Neural cell (in vitro differentiated cells): Measurements from ENCODE around the gene ADAMTS10.

ENCODE experiments used
- CTCF ChIP-seq: fragments of 450-650 bp; IDR thresholded peaks from 2 replicates; pipeline ENCODE4 v1.5.1; 2014; ENCODE audit warnings: antibody characterized with exemption, mild to moderate bottlenecking, moderate library complexity; ENCODE audit not compliant: poor library complexity, severe bottlenecking
- EP300 ChIP-seq: fragments of 450-650 bp; conservative IDR thresholded peaks from 2 replicates; pipeline ENCODE4 v1.6.1; 2014; ENCODE audit warnings: antibody characterized with exemption, mild to moderate bottlenecking, moderate library complexity; ENCODE audit not compliant: poor library complexity, severe bottlenecking
- EZH2 ChIP-seq: fragments of 200-600, 300-800 bp; shearing (Covaris generic), sonication (generic); IDR thresholded peaks from 2 replicates; pipeline ENCODE4 v1.6.1; 2014; ENCODE audit warnings: antibody characterized with exemption, low read length, borderline replicate concordance, mild to moderate bottlenecking; ENCODE audit not compliant: insufficient read depth, poor library complexity, severe bottlenecking
- POLR2AphosphoS5 ChIP-seq: IDR thresholded peaks from 2 replicates; pipeline ENCODE4 v1.6.1; 2012
- RAD21 ChIP-seq: fragments of 450-650 bp; conservative IDR thresholded peaks from 2 replicates; pipeline ENCODE4 v1.6.1; 2014; ENCODE audit warnings: antibody characterized with exemption, mild to moderate bottlenecking, moderate library complexity
- REST ChIP-seq: IDR thresholded peaks from 2 replicates; pipeline ENCODE4 v1.6.1; 2012; ENCODE audit warnings: borderline replicate concordance
- SMC3 ChIP-seq: fragments of 450-650 bp; conservative IDR thresholded peaks from 2 replicates; pipeline ENCODE4 v1.6.1; 2014; ENCODE audit warnings: antibody characterized with exemption, mild to moderate bottlenecking, moderate library complexity; ENCODE audit not compliant: poor library complexity
- TAF1 ChIP-seq: IDR thresholded peaks from 2 replicates; pipeline ENCODE4 v1.6.1; 2012; ENCODE audit warnings: low read depth

GRCh38 chr19:8577247-8577646, 33.3 kb downstream of the ADAMTS10 start, which contains the start of gene MYO1F:
- TF ChIP-seq POLR2AphosphoS5 (no peak), CTCF (no peak), TAF1 (no peak), REST (no peak), EZH2 (no peak), EP300 (no peak), RAD21 (no peak), SMC3 (no peak)
